Vagina (tissue), 2 donors: ENCODE results near the gene CDX2. TPM values are rescaled to one million over a fixed set of nuclear protein-coding genes. Genes with fewer than 3 reads are reported as not detected.

Source experiments
- DNase-seq, 2 donors: peaks; one replicate each; pipeline ENCODE4 v3.0.0-alpha.2; 2017; ENCODE audit errors: extremely low spot score in 2 of 2
- H3K27ac ChIP-seq: fragments of 200-600 bp; sonication (generic); one replicate; pipeline ENCODE4 v1.5.1; 2019
- H3K27me3 ChIP-seq: fragments of 200-600 bp; sonication (generic); one replicate; pipeline ENCODE4 v1.5.1; 2019
- H3K36me3 ChIP-seq, 2 donors: fragments of 200-600 bp; sonication (generic); one replicate each; pipeline ENCODE4 v1.5.1; 2017 to 2019
- H3K4me1 ChIP-seq: fragments of 200-600 bp; sonication (generic); one replicate; pipeline ENCODE4 v1.5.1; 2019
- H3K4me3 ChIP-seq, 2 donors: fragments of 200-600 bp; sonication (generic); 1 replicate in 1 of 2; 2 replicates in 1 of 2; pipeline ENCODE4 v1.5.1; 2016 to 2019
- H3K9me3 ChIP-seq: fragments of 200-600 bp; sonication (generic); one replicate; pipeline ENCODE4 v1.5.1; 2019
- POLR2A ChIP-seq, 2 donors: fragments of 450-650 bp; IDR thresholded peaks; one replicate each; pipeline ENCODE4 v1.6.1; 2017; ENCODE audit warnings: antibody characterized with exemption in 2 of 2, mild to moderate bottlenecking in 2 of 2, moderate library complexity in 2 of 2
- POLR2AphosphoS5 ChIP-seq, 2 donors: sonication (generic); formaldehyde crosslinking; IDR thresholded peaks; one replicate each; pipeline ENCODE4 v1.9.0; 2017; ENCODE audit warnings: antibody characterized with exemption in 2 of 2, mild to moderate bottlenecking in 2 of 2, low read depth in 1 of 2; ENCODE audit not compliant: insufficient read depth in 1 of 2
- intact Hi-C: fragments of 100-400 bp; cut with DNase I; formaldehyde crosslinking; loops from one replicate; pipeline ENCODE4 v1.15.1; 2023
- total RNA-seq: library from RNA; depleted of rRNA; stranded (reverse); fragments of >200 nt; gene quantifications from one replicate; pipeline ENCODE4 v1.2.3, GENCODE V29; 2016
- TF ChIP-seq, protein P1 (sequence below), 3 experiments: fragments of 450-650 bp in 2 of 3; fragments of 200-600 bp in 1 of 3; sonication (generic) in 1 of 3; IDR thresholded peaks; one replicate each; pipeline ENCODE4 v1.5.1; 2017 to 2019; ENCODE audit warnings: antibody characterized with exemption in 3 of 3, mild to moderate bottlenecking in 2 of 3, moderate library complexity in 2 of 3

CDX2 gene
- total RNA-seq, 1 donor from 2014 or later: not detected

DNA sequence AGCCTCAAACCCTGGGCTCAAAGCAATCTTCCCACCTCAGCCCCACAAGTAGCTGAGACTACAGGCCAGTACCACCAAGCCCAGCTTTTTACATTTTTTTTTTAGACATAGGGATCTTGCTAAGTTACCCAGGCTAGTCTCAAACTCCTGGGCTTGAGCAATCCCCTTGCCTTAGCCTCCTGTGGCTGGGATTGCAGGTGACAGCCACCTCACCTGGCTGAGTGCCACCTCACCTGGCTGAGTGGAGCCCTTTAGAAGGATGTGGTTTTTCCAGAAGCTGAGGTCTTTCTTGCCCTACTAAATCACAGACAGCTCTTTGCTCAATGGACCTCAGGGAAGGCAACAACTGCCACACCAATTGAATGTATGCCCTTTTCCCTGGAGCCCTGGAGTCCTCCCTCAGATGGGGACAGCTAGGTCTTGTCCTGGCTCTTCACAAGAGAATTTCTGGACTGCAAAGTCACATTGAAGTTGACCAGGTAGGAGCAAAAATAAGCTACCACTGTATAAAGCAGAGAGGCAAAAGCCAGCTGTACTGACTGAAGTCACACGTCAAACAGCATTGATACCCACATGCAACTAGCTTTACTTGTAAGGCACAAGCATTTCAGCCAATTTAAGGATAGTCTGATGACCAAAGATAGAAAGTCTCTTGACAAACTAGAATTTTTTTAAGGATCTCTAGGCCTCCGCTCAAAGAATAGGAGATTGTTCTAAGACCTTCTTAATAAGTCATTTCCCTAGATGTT is 35.4 kb downstream of the CDX2 start:
- Histone ChIP-seq H3K27ac (no peak overlapping the region), H3K4me3 (no peak overlapping the region), H3K36me3 (no peaks in the 10 kb centered on the region), H3K27me3 (no peaks in the 10 kb centered on the region), H3K9me3 (no peaks in the 10 kb centered on the region), H3K4me1 (no peaks in the 10 kb centered on the region)
- TF ChIP-seq, protein P1, sequence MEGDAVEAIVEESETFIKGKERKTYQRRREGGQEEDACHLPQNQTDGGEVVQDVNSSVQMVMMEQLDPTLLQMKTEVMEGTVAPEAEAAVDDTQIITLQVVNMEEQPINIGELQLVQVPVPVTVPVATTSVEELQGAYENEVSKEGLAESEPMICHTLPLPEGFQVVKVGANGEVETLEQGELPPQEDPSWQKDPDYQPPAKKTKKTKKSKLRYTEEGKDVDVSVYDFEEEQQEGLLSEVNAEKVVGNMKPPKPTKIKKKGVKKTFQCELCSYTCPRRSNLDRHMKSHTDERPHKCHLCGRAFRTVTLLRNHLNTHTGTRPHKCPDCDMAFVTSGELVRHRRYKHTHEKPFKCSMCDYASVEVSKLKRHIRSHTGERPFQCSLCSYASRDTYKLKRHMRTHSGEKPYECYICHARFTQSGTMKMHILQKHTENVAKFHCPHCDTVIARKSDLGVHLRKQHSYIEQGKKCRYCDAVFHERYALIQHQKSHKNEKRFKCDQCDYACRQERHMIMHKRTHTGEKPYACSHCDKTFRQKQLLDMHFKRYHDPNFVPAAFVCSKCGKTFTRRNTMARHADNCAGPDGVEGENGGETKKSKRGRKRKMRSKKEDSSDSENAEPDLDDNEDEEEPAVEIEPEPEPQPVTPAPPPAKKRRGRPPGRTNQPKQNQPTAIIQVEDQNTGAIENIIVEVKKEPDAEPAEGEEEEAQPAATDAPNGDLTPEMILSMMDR (IDR thresholded peaks at IDR 0.05): no peak
- no peak for DNase-seq
- intact Hi-C loops: no loop called here

DNA sequence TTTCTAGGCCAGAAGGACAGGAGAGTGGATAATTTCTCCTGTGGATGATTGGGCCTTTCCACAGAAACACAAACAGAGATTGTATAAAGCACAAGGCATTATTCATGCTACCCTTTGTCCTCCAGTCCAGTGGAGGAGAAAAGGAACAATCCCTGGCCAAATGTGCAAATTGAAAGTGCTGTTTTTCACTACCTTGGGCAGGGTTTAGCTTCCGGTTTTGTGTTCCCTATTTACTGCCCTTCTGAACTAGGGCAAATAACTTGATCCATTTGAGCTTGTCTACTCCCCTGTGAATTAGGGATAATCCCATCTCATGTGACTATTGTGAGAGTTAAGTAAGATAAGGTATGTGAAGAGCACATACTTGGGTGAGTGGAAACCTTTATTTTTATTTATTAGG is 36.0 kb downstream of the CDX2 start:
- Histone ChIP-seq H3K27ac (no peak overlapping the region), H3K27me3 (no peaks in the 10 kb centered on the region), H3K4me3 (no peak overlapping the region), H3K4me1 (no peaks in the 10 kb centered on the region), H3K9me3 (no peaks in the 10 kb centered on the region), H3K36me3 (no peaks in the 10 kb centered on the region)
- TF ChIP-seq POLR2AphosphoS5 (IDR thresholded peaks at IDR 0.05; ENCODE audit: insufficient read depth in 1 of 2, low read depth in 1 of 2) (no peak), POLR2A (IDR thresholded peaks at IDR 0.05) (no peak)
- TF ChIP-seq, protein P1 (IDR thresholded peaks at IDR 0.05): no peak
- intact Hi-C loops: no loop called here
- DNase-seq: no peak

DNA sequence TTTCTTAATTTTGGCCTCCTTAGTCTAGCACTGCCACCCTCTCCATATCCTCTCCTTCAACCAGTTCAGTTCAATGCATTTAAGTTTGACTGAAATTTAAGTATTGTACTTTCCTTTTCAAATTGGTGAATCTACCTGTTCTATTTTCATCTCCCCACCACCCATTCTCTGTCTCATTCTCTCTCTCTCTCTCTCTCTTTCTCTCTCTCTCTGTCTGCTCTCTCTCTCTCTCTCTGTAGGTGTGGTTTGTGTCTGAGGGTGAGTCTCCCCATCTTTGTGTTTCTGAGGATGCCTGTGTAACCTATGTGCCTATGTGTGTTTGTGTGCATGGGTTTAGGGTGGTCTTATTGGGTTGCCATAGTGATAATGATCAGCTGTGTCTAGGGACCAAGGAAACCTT is 39.2 kb downstream of the CDX2 start:
- H3K36me3 ChIP-seq: no peaks in the 10 kb centered on the region
- H3K4me1 ChIP-seq: no peaks in the 10 kb centered on the region
- intact Hi-C loops: no loop called here
- no peak overlapping the region for H3K4me3 ChIP-seq
- H3K27ac ChIP-seq: no peak overlapping the region
- H3K27me3 ChIP-seq: no peaks in the 10 kb centered on the region
- no peak for DNase-seq
- no peak for TF ChIP-seq POLR2A (IDR thresholded peaks at IDR 0.05)
- no peak for TF ChIP-seq POLR2AphosphoS5 (IDR thresholded peaks at IDR 0.05; ENCODE audit: insufficient read depth in 1 of 2, low read depth in 1 of 2)
- TF ChIP-seq, protein P1 (IDR thresholded peaks at IDR 0.05): no peak
- H3K9me3 ChIP-seq: no peaks in the 10 kb centered on the region

DNA sequence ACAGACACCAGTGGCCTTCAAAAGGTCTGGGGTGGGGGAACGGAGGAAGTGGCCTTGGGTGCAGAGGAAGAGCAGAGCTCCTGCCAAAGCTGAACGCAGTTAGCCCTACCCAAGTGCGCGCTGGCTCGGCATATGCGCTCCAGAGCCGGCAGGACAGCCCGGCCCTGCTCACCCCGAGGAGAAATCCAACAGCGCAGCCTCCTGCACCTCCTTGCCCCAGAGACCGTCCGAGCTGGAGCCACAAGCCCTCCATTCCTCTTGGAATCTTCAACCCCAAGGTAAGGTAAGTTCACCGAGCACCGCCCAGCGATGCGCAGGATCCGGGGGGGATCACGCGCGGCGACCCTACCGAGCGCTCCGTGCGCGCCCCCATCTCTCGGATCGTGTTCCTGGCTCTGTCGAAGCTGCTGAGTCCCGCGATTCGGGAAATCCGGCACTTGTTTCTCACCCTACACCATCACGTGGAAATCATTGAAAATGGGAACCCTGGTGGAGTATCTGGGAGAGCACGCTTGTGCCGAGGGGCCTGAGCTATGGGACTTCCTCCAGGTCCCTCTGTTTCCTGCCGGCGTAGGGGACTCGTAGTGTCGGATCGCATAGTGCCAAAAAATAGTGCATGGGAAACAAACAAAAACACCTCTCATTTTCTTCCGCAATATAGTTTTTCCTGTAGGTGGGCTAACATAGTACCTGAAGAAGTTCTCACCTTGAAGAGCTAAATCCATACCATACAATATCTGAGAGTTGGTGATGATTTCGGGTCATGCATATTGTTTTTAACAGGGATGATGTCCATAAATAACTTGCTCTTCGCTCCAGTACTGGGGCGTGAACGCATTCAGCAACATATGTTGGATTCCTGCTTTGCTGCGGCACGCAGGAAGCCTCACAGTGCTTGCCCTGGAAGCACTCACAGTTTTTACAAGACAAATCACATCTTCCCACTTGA is 40.0 kb downstream of the CDX2 start:
- Histone ChIP-seq H3K4me3 (no peak overlapping the region), H3K9me3 (no peaks in the 10 kb centered on the region), H3K27me3 (no peaks in the 10 kb centered on the region), H3K27ac (no peak overlapping the region), H3K36me3 (no peaks in the 10 kb centered on the region), H3K4me1 (no peaks in the 10 kb centered on the region)
- TF ChIP-seq, protein P1 (IDR thresholded peaks at IDR 0.05): no peak
- TF ChIP-seq POLR2A (IDR thresholded peaks at IDR 0.05) (no peak), POLR2AphosphoS5 (IDR thresholded peaks at IDR 0.05; ENCODE audit: insufficient read depth in 1 of 2, low read depth in 1 of 2) (no peak)
- DNase-seq: no peak
- intact Hi-C loops: no loop called here
